Measurements from ENCODE around the gene KASH5. TPM values are rescaled to one million over a fixed set of nuclear protein-coding genes. Genes with fewer than 3 reads are reported as not detected.

KASH5 gene
- total RNA-seq, 1 experiment from 2014 or later: 0.37 TPM

DNA sequence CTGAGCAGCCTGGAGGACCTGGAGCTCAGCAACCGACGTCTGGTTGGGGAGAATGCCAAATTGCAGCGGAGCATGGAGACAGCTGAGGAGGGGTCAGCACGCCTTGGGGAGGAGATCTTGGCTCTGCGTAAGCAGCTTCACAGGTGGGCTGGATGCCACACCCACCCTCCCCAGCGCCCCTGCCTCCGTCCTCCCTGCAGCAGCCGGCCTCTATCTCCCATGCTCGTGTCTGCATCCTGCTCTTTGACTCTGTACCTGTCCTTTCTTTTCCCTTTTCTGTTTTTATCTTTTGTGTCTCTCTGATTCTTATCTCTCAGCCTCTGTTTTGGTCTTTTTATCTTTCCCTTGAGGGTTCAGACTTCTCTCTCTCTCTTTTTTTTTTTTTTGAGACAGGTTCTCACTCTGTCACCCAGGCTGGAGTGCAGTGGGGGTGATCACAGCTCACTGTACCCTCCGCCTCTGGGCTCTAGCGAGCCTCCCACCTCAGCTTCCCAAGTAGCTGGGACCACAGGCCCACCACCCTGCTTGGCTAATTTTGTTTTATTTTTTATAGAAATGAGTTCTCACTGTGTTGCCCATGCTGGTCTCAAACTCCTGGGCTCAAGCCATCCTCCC, 10.1 kb downstream of the KASH5 start:
- Histone ChIP-seq H3K9me3 (ENCODE audit: low read depth, low read length, poor library complexity, severe bottlenecking) (no peaks in the 10 kb centered on the region), H3K27ac (ENCODE audit: low read depth, low read length, poor library complexity, severe bottlenecking) (no peak overlapping the region), H3K4me3 (ENCODE audit: low read depth, low read length, poor library complexity, severe bottlenecking) (no peak overlapping the region), H3K27me3 (replicated peaks; ENCODE audit: insufficient read depth, low read depth, low read length, poor library complexity) (no peaks in the 10 kb centered on the region), H3K36me3 (ENCODE audit: insufficient read depth, low read length, poor library complexity, severe bottlenecking) (no peaks in the 10 kb centered on the region), H3K4me1 (ENCODE audit: insufficient read depth, low read length, poor library complexity, severe bottlenecking) (peaks cover under 1% of the 10 kb centered on the region)
- TF ChIP-seq, protein P1, sequence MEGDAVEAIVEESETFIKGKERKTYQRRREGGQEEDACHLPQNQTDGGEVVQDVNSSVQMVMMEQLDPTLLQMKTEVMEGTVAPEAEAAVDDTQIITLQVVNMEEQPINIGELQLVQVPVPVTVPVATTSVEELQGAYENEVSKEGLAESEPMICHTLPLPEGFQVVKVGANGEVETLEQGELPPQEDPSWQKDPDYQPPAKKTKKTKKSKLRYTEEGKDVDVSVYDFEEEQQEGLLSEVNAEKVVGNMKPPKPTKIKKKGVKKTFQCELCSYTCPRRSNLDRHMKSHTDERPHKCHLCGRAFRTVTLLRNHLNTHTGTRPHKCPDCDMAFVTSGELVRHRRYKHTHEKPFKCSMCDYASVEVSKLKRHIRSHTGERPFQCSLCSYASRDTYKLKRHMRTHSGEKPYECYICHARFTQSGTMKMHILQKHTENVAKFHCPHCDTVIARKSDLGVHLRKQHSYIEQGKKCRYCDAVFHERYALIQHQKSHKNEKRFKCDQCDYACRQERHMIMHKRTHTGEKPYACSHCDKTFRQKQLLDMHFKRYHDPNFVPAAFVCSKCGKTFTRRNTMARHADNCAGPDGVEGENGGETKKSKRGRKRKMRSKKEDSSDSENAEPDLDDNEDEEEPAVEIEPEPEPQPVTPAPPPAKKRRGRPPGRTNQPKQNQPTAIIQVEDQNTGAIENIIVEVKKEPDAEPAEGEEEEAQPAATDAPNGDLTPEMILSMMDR (conservative IDR thresholded peaks at IDR 0.05; ENCODE audit: low read depth, low read length): no peak
- no peak for TF ChIP-seq EZH2 (IDR thresholded peaks at IDR 0.05; ENCODE audit: borderline replicate concordance, low read depth, low read length, poor library complexity, severe bottlenecking)
- intact Hi-C loops (cut with micrococcal nuclease; ENCODE audit: unreplicated experiment): no loop called here
- no peak for DNase-seq (ENCODE audit: low spot score)
- CTCF ChIA-PET: no interaction called here
- POLR2A ChIA-PET (ENCODE audit: low non-redundant PET): no interaction called here
- BruUV-seq (replicated peaks): no TSS peak

DNA sequence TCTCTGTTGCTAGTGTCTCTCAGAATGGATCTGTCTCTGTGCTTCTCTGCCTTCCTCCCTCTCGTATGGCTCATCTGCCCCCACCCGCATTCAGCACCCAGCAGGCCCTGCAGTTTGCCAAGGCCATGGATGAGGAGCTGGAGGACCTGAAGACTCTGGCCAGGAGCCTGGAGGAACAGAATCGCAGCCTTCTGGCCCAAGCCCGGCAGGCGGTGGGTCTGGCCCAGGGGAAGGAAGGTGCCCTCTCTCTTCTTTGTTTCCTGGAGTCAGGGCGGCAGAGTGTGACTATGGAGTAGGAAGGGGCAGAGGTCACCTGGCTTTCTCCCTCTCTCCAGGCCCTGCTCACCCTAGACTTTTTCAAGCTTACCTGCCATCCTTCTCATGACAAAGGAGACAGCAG, 10.9 kb downstream of the KASH5 start:
- CTCF ChIA-PET: no interaction called here
- intact Hi-C loops (cut with micrococcal nuclease; ENCODE audit: unreplicated experiment): no loop called here

DNA sequence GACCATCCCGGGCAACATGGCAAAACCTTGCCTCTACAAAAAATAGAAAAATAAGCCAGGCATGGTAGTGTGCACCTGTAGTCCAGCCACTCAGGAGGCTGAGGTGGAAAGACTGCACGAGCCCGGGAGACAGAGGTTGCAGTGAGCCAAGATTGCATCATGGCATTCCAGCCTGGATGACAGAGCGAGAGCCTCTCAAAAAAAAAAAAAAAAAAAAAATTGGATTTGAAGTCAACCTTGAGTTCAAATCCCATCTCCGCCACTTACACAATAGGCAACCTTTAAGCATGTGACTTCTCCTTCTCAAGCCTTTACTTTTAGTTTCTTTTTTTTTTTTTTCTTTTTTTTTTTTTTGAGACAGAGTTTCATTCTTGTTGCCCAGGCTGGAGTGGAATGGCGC, 12.0 kb downstream of the KASH5 start:
- Histone ChIP-seq H3K4me3 (ENCODE audit: low read depth, low read length, poor library complexity, severe bottlenecking) (no peak overlapping the region), H3K27me3 (replicated peaks; ENCODE audit: insufficient read depth, low read depth, low read length, poor library complexity) (no peaks in the 10 kb centered on the region), H3K27ac (ENCODE audit: low read depth, low read length, poor library complexity, severe bottlenecking) (no peak overlapping the region), H3K36me3 (ENCODE audit: insufficient read depth, low read length, poor library complexity, severe bottlenecking) (no peaks in the 10 kb centered on the region), H3K9me3 (ENCODE audit: low read depth, low read length, poor library complexity, severe bottlenecking) (no peaks in the 10 kb centered on the region), H3K4me1 (ENCODE audit: insufficient read depth, low read length, poor library complexity, severe bottlenecking) (peaks cover 14% of the 10 kb centered on the region)
- ChIA-PET POLR2A (ENCODE audit: low non-redundant PET) (no interaction called here), CTCF (no interaction called here)
- intact Hi-C loops (cut with micrococcal nuclease; ENCODE audit: unreplicated experiment): no loop called here
- no TSS peak for BruUV-seq (replicated peaks)
- DNase-seq (ENCODE audit: low spot score): no peak
- no peak for TF ChIP-seq EZH2 (IDR thresholded peaks at IDR 0.05; ENCODE audit: borderline replicate concordance, low read depth, low read length, poor library complexity, severe bottlenecking)
- TF ChIP-seq, protein P1 (conservative IDR thresholded peaks at IDR 0.05; ENCODE audit: low read depth, low read length): no peak

More for the DNA sequence above, 10.9 kb downstream of the KASH5 start:
- POLR2A ChIA-PET (ENCODE audit: low non-redundant PET): no interaction called here
- H3K9me3 ChIP-seq (ENCODE audit: low read depth, low read length, poor library complexity, severe bottlenecking): no peaks in the 10 kb centered on the region
- H3K4me1 ChIP-seq (ENCODE audit: insufficient read depth, low read length, poor library complexity, severe bottlenecking): peaks cover 9% of the 10 kb centered on the region
- no peaks in the 10 kb centered on the region for H3K27me3 ChIP-seq (replicated peaks; ENCODE audit: insufficient read depth, low read depth, low read length, poor library complexity)
- no peak overlapping the region for H3K27ac ChIP-seq (ENCODE audit: low read depth, low read length, poor library complexity, severe bottlenecking)
- no peak for DNase-seq (ENCODE audit: low spot score)
- no TSS peak for BruUV-seq (replicated peaks)
- TF ChIP-seq, protein P1 (conservative IDR thresholded peaks at IDR 0.05; ENCODE audit: low read depth, low read length): no peak
- TF ChIP-seq EZH2 (IDR thresholded peaks at IDR 0.05; ENCODE audit: borderline replicate concordance, low read depth, low read length, poor library complexity, severe bottlenecking): no peak
- H3K36me3 ChIP-seq (ENCODE audit: insufficient read depth, low read length, poor library complexity, severe bottlenecking): no peaks in the 10 kb centered on the region
- H3K4me3 ChIP-seq (ENCODE audit: low read depth, low read length, poor library complexity, severe bottlenecking): no peak overlapping the region

All from A673 (cell line).